GM19238 (cell line): Measurements from ENCODE around the gene NT5DC3.

Experiments used
- DNase-seq: peaks from one replicate; pipeline ENCODE4 v3.0.0; 2011; ENCODE audit warnings: low spot score; ENCODE audit not compliant: insufficient read length

Gene NT5DC3

DNA sequence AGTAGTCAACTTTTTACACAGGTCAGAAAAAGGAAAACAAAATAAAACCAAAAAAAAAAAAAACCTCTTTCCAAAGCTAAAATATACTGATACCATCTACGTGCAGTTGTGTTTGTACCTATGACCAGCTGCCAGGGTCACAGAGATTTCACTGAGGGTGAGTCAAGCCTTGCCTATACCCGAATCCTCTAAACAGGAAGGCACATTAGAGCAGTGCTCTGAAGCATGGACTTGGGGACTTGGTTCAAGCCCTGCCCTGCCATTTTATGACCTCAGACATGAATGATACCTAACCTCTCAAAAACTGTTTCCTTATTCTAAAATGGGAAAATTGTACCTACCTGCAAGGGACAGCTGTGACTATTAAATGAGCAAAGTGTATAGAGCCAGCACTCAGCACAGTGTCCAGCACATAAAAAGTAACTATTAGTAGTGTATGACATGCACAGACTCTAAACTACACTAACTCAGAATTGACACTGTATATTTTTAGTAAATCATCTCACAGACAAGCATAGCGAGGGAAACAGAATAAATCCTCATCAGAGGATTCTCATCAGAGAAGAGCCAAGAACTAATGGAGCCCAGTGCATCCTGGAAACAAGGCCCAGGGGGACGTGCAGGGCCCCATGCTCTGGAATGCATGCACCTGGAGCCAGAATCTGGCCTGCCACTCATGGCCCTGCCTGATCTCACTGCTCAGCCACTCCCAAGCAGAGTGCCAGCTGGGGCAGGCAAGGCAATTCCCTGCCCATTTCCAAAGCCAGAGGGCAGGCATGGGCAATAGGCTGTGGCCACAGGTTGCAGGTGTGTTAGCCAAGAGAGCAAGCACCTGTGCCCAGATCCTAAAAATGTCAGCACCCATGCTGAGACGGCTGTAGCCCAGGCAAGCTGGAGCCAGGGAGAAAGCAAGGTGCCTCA is 57.0 kb downstream of the NT5DC3 start:
- DNase-seq = no peak

DNA sequence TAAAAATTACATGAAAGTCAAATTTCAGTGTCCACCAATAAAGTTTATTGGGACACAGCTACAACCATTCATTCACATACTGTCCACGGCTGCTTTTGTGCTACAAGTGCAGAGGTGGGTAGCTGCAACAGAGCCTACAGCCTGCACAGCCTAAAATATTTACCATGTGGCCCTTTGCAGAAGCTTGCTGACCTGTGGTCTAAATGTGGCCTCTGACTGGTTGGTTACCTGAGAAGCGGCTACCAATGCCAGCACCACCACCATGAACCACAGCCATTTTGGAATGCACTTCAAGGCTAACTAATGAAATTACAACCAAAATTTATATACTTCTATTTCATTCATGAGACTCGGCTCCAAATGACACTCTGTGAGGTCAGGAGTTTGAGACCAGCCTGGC is 58.6 kb downstream of the NT5DC3 start:
- DNase-seq = no peak

DNA sequence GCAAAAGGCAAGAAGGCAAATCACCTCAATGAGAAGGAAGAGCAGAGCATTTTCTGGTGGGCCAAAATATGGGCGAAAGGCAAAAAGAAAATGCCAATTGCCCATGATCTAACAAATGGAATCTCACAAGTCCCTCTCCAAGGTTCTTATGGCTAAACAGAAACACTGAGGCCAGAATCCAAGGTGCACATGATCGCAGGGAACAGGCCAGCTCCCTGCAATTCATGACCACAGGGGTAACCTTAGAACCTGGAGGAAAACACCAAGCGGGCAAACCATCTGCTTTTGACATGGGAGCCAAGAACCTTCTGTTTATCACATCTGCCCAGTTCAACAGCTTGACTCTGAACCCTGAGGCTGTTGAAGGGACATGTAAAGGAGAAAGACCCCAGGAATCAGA is 60.0 kb downstream of the NT5DC3 start:
- DNase-seq = no peak

DNA sequence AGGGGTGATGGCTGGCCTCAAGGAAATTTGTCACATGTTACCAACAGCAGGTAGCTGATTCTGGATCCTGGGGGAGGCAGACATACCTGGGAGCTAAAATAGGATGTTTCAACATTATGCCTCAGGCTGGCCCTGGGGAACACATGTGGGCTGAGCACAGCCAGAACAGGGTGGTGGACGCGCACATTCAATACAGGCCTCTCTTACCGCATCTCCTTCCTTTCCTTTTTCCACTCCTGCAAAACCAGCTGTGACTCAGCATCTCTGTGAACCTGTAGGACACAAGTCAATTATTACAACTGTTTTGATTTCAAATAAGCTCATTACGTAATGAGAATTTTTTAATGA is 61.0 kb downstream of the NT5DC3 start:
- no peak for DNase-seq

DNA sequence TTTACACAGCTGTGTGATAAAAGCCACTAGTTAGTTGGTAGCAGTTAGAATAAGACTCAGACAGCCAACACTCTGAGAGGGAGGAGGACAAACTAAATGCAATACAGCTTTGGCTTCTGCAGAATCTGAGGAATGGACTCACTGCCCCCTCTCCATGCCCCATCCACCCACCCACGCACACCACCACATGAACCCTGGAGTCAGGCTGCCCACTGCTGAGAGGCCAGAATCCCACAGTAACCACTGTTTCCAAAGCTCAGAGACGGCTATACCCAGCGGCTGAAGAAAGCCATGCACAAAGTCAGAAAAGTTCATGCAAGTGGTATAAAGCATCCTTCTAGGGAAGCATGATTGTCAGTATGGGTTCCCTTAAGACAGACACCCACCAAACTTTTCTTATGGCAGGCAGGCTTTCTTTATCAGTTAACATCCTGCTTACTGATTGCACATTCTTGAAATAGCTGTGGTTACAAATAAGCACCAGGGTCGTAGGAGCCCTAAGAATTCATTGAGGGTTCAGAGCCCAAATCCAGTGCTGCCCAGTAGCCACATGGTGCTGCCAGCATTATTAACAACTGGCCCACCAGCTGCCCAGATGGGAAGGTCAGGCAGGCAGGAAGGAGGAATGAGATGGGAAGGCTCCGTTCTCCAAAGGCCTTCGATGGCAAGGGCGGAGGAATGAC is 61.5 kb downstream of the NT5DC3 start:
- DNase-seq = no peak

DNA sequence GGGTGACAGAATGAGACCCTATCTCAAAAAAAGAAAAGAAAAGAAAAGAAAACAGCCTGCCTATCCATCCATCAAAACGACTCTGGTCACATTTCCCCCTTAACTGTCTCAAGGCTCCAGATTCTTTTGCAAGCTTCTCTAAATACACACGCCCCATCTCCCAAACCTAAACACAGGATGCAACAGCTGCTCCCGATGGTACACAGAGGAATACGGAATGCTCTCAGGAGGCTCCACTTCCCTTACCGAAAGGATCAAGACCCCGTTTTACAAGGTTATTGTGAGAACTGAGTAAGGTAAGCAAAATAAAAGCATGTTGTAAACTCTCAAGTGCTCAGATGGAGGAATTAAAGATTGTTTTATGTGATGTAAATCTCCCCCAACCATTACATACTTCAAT is 62.3 kb downstream of the NT5DC3 start:
- no peak for DNase-seq

DNA sequence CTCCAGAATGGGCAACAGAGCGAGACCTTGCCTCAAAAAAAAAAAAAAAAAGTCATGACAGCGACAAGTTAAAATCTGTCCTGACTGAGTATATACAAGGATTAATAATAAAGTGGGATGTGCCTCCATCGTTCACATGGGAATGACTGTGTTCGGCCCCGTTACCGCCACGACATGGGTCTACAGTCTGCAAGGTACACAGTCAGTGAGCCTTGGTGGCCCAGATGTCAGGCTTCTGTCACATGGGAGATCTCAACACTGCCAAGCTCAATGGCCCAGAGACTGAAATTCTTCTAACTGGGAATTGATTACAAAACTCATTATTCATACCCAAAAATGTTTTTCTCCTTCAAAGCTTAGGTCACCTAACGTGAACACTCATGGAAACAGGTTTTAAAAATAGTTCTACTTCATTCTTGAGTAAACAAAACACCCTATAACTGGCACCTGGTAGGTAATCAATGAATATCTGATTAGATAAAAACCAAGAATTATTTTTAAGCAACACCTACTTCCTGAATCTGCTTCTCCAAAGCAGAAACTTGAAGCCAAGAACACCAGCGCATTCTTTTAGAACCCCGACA is 66.0 kb downstream of the NT5DC3 start:
- no peak for DNase-seq

DNA sequence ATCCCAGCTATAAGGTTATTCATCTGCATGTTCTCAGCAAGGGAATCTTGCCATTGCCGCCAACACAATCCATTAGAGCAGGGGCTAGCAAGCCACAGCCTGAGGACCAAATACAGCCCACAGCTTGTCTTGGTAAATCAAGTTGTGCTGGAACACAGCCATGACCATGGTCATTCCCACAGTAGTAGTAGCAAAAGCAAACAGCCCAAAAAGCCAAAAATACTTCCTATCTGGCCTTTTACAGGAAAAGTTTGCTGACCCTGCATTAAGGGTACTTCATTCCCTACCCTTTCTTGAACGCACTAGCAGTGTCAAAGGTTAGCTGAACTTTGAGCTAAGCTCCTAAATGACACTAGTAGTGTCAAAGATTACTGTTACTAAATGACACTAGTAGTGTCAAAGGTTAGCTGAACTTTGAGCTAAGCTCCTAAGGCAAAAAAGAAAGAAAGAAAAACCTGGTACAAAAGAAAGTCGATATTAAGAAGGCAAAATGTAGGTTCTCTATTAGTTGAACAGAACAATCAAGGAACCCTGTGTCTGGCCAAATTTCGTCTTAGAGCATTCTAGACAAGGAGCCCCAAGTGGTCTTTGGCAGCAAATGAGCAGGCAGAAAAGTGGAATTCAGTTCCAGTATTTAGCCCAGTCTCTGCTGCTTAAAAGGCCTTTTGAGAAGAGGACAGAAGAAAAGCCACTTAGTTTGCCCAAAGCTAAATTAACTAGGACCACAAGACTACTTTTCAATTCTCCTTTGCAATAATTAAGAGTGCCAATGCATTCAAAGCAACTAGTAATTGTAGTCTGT is 67.7 kb downstream of the NT5DC3 start:
- no peak for DNase-seq

DNA sequence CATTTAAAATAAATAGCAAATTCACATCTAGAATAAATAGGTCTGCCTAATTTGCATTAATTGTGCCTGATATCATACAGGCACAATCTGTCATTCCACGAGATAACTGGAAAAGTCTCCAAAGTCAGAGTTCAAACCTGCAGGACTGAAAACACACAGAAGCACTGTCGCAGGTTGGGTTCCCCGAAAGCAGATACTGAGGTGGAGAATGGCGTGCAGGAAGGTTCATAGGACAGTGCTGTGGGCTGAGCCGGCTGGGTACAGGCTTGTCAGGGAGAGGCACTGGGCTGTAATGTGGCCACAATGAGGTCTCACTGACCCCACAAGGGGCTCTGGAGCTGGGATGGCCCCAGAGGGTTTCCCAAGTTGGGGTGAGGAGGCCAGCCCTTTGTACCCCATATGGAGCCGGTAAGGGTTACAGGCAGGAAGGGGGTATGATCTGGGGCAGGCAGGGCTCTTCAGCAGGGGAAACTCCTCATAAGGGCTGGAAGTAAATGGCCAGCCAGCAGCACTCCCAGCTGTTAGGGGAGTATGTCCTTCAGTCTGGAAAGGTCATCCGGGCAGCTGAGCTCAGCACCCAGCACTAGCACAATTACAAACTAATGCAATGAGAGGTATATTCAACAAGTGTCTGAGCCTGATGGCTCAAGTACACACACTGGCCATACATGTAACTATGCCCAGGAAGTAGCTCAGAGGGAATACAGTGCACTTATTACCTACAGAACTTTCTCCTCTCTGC is 68.5 kb downstream of the NT5DC3 start:
- DNase-seq = no peak

DNA sequence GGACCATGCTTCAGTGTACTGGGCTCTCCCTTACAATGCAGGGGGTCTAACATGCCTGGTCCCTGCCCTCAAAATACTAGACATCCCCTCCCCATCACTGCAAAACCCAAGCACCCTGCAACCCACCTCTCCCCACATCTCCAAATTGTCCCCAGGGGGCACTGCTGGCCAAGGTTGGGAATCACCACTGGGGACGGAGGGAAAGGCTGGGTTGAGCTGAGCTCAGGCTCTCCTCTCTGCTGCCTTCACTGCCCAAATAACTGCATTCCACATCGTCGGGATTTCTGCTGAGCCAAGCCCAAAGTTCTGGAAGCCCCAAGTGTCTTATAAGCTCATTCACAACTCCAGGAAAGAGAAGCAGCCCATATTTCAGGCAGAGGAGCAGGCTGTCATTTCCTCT is 69.6 kb downstream of the NT5DC3 start:
- DNase-seq = no peak

DNA sequence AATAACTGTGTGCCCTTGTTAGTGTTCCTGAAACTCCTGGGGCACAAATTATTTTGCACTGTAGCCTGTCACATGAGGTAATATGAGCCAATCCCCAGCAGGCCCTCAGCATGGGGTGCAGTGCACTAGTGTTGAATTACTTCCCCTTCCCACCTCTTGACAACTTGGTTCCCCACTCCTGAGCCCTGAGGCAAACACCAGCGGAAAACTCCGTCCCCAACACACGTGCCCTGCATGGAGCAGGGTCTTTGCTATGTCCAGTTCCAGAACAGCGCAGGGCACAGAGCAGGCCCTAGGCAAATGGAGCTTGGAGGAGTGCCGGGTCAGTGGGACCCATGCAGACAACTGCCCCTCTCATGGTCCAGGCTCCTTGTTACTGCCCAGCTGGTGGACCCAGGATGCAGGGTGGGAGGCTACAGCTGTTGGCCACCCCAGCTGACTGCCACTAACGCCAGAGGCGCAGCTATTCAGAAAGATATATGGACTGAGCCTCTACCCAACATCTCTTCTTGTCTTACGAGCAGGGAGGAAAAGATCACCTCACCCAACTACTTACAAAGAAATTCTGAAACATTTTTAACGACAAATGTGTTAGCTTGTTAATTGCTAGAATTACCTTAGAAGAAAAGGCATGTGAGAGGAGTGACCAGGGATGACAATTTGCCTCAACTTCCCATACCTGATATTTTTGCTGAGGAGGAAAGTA is 71.6 kb downstream of the NT5DC3 start:
- DNase-seq = no peak

DNA sequence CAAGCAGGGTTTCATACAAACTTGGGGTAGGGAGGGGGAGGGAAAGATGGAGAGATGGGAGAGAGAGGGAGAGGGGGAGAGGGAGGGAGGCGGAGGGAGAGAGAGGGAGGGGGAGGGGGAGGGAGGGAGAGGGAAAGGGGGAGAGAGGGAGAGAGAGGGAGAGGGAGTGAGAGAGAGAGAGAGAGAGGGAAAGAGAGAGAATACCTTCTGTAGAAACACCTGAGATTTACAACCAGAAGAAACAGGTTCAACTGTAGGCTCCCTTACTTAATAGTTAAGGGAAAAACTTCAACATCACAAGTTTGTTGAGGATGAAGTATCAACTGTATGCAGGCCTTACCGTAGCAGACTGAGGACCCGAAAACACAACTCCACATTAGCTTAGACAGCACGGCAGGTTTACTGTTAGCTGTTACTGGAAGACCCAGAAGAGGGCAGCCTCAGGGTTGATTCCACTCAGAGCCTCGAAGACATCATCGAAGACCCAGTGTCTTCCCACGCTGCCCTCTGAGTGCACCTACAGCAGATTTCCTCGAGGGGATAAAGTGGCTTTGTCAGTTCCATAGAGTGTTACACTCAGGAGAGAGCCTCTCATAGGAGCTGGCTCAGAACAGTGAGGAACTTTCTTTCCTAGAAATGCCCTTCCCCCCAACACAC is 72.4 kb downstream of the NT5DC3 start:
- no peak for DNase-seq

DNA sequence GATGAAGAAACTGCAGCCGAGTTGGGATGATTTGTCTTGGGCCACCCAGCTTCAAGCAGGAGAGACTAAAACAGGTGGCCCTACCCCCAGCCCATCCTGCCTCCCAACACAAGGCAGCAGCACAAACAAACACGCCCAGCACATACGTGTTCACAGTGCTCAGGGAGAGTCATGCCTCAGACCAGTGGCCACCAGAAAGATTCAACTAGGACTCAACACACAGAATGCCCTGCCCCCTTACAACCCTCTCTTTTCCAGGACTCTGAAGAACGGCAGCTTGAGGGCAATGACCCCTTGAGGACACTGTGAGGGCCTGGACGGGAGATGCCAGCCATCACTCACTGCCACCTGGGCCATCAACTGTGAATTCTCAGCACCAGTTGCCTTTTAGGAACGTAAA is 75.0 kb downstream of the NT5DC3 start:
- no peak for DNase-seq

DNA sequence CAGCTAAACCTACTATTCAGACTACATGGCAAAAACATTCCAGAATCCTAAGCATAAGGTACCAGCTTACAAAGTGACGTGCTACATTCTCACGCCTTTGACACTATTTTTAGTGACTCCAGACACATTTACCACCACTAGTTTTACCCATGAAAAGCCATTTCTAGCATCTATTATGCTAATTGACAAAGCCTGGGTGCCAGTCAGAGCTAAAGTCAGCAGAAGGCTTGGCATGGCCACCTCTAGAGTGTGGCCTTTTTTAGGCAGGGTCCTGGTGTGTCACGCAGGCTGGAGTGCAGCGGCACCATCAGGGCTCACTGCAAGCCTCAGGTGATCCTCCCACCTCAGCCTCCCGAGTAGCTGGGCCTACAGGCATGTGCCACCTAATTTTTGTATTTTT is 75.7 kb downstream of the NT5DC3 start:
- no peak for DNase-seq

DNA sequence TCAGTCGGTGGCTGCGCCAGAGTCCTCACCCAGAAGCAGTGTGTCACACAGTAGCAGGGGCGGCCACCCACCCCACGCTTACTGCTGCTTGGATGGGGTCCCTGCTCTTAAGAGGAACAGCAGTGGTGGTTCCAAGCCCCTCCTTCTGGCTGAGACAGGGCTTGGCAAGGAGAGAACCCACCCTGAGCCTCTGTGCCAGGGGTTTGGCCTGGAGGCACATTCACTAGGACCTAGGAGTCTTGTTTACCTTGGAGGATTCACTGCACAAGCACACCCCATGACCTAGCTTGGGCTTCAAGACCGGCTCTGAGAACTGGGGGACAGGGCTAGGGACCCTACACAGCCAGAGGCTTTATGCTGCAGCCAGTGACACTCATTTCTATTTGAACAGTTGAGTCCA is 78.6 kb downstream of the NT5DC3 start:
- no peak for DNase-seq

DNA sequence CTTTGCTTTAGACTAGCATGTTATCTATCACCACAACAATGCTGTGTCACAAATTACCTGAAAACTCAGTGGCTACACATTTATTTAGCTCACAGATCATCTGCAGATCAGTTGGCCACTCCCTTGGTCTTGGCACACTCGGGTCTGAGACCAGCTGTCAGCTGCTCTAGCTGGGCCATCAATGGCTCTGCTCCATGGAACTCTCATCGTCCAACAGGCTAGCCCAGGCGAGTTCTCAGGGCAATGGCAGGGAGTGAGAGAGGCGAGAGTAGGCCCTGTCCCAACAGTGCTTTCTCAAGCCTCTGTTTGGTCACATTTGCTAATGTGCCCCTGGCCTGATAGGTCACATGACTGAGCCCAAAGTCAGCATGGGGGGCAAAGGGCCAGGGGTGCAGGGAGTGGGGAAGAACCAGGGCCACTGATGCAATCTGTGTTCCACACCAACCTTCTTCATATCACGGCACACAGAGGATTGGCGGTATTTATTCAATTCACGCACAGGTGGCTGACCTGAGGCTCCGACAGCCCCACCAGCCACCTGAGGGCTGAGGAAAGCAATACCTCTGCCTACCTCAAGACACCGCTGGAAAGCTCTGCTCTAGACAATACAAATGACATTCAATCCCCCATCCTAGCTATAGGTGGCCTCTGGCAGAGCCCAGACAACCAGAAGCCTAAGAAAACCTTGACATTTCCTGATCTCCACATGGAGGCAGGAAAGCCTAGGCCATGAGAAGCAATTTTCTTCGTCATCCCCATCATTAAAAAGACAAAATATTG is 82.5 kb downstream of the NT5DC3 start:
- DNase-seq = no peak

DNA sequence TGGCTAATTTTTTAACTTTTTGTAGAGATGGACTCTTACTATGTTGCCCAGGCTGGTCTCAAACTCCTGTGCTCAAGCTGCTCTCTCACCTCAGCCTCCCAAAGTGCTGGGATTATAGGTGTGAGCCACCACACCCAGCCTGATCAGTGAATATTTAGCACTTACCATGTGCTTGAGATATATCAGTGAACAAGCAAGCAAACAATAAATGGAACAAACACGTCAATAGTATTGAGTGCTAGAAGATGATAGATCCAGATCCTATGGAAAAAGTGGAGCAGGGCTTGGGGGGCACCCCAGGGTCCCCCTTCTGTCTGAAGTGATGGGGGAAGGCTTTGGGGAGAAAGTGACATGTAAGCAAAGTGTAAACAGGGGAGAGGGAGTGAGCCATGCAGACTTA is 83.8 kb downstream of the NT5DC3 start:
- DNase-seq = no peak

DNA sequence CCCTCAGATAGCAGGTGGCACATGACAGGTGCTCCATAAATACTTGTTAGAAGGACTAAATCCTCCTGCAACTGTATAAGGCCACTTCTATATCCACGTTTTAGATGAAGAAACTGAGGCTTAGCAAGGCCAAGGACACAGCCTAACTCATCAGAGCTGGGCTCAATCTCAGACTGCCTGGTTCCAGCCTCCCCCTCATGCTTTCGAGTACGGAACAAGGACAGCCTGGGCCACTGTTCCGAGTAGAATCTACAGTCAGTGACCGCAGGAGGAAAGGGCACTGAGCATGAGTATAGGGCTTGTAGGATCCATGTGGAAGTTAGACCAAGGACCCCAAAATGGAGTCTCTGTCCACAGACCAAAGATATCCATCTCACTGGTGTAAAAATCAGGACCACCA is 84.6 kb downstream of the NT5DC3 start:
- no peak for DNase-seq

DNA sequence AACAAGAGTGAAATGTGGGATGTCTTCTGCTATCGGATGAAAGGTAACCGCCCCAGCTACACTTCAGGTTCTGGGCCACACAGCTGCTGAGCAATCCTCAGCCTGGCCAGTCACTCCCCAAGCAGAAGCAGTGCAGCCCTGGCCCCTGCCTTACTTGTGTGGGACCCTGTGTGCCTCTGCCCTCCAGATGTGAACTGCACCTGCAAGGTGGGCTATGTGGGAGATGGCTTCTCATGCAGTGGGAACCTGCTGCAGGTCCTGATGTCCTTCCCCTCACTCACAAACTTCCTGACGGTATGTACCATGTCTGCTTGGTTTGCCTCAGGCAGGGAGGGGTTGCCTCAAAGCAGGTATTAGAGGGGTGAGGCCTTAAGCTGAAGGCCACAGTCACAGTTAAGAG is 85.6 kb downstream of the NT5DC3 start:
- DNase-seq = no peak
